Measurements from ENCODE around the gene EPS8.

The EPS8 gene

GRCh38 chr12:15627995-15628945 lies 160.9 kb downstream of the EPS8 start:
- TF ChIP-seq GATA2 (IDR thresholded peaks at IDR 0.05; ENCODE audit: low read depth, low read length) (no peak), GATA3 (IDR thresholded peaks at IDR 0.05; ENCODE audit: low read depth, low read length) (no peak)

GRCh38 chr12:15625075-15625474 lies 164.1 kb downstream of the EPS8 start:
- TF ChIP-seq GATA3 (IDR thresholded peaks at IDR 0.05; ENCODE audit: low read depth, low read length), result no peak
- TF ChIP-seq GATA2 (IDR thresholded peaks at IDR 0.05; ENCODE audit: low read depth, low read length), result no peak

- no peak for TF ChIP-seq GATA2 (IDR thresholded peaks at IDR 0.05; ENCODE audit: low read depth, low read length)
- TF ChIP-seq GATA3 (IDR thresholded peaks at IDR 0.05; ENCODE audit: low read depth, low read length), result no peak
These were observed 168.2 kb downstream of the EPS8 start for GRCh38 chr12:15620741-15621539.

- TF ChIP-seq GATA3 (IDR thresholded peaks at IDR 0.05; ENCODE audit: low read depth, low read length) (no peak), GATA2 (IDR thresholded peaks at IDR 0.05; ENCODE audit: low read depth, low read length) (no peak)
These were observed 175.2 kb downstream of the EPS8 start for GRCh38 chr12:15613981-15614380.

- TF ChIP-seq GATA2 (IDR thresholded peaks at IDR 0.05; ENCODE audit: low read depth, low read length), result no peak
- TF ChIP-seq GATA3 (IDR thresholded peaks at IDR 0.05; ENCODE audit: low read depth, low read length), result no peak
These were observed 180.2 kb downstream of the EPS8 start for GRCh38 chr12:15608941-15609340.

GRCh38 chr12:15608406-15608805 lies 180.8 kb downstream of the EPS8 start:
- TF ChIP-seq GATA3 (IDR thresholded peaks at IDR 0.05; ENCODE audit: low read depth, low read length), result no peak
- TF ChIP-seq GATA2 (IDR thresholded peaks at IDR 0.05; ENCODE audit: low read depth, low read length), result no peak

- TF ChIP-seq GATA2 (IDR thresholded peaks at IDR 0.05; ENCODE audit: low read depth, low read length), result no peak
- no peak for TF ChIP-seq GATA3 (IDR thresholded peaks at IDR 0.05; ENCODE audit: low read depth, low read length)
These were observed 183.2 kb downstream of the EPS8 start for GRCh38 chr12:15605881-15606590.

- TF ChIP-seq GATA2 (IDR thresholded peaks at IDR 0.05; ENCODE audit: low read depth, low read length) (no peak), GATA3 (IDR thresholded peaks at IDR 0.05; ENCODE audit: low read depth, low read length) (no peak)
These were observed 185.6 kb downstream of the EPS8 start for GRCh38 chr12:15603474-15604085.

GRCh38 chr12:15602051-15602672 lies 187.0 kb downstream of the EPS8 start:
- TF ChIP-seq GATA2 (IDR thresholded peaks at IDR 0.05; ENCODE audit: low read depth, low read length), result no peak
- TF ChIP-seq GATA3 (IDR thresholded peaks at IDR 0.05; ENCODE audit: low read depth, low read length), result no peak

- no peak for TF ChIP-seq GATA3 (IDR thresholded peaks at IDR 0.05; ENCODE audit: low read depth, low read length)
- TF ChIP-seq GATA2 (IDR thresholded peaks at IDR 0.05; ENCODE audit: low read depth, low read length), result no peak
These were observed 187.9 kb downstream of the EPS8 start for GRCh38 chr12:15601210-15601800.

- TF ChIP-seq GATA2 (IDR thresholded peaks at IDR 0.05; ENCODE audit: low read depth, low read length), result no peak
- no peak for TF ChIP-seq GATA3 (IDR thresholded peaks at IDR 0.05; ENCODE audit: low read depth, low read length)
These were observed 188.8 kb downstream of the EPS8 start for GRCh38 chr12:15600223-15600935.

Measured in SH-SY5Y (cell line).